ENCODE results near the gene TNFRSF25.

- TF ChIP-seq CEBPB (IDR thresholded peaks at IDR 0.05; ENCODE audit: borderline replicate concordance in 1 of 2, low read depth in 2 of 2, low read length in 2 of 2) (no peak), POLR2A (IDR thresholded peaks at IDR 0.05; ENCODE audit: low read depth, low read length) (no peak), CTCF (IDR thresholded peaks at IDR 0.05 in 2 of 3, conservative IDR thresholded peaks at IDR 0.05 in 1 of 3; ENCODE audit: control insufficient read depth in 2 of 3, extremely low read depth in 1 of 3, insufficient read depth in 1 of 3, low read depth in 3 of 3, low read length in 3 of 3) (no peak), MEF2A (IDR thresholded peaks at IDR 0.05; ENCODE audit: insufficient read depth, low read depth, low read length) (no peak), NFIC (IDR thresholded peaks at IDR 0.05; ENCODE audit: low read depth, low read length) (no peak), USF2 (IDR thresholded peaks at IDR 0.05; ENCODE audit: borderline replicate concordance, low read depth, low read length) (no peak), ZNF384 (IDR thresholded peaks at IDR 0.05; ENCODE audit: borderline replicate concordance, low read depth, low read length) (no peak), NR2C1 (IDR thresholded peaks at IDR 0.05) (no peak), SRF (IDR thresholded peaks at IDR 0.05; ENCODE audit: low read depth in 2 of 2, low read length in 2 of 2) (no peak), CHD4 (IDR thresholded peaks at IDR 0.05) (no peak), BHLHE40 (IDR thresholded peaks at IDR 0.05; ENCODE audit: borderline replicate concordance in 1 of 2, low read depth in 2 of 2, low read length in 1 of 2) (no peak), JUNB (IDR thresholded peaks at IDR 0.05) (no peak), EZH2 (IDR thresholded peaks at IDR 0.05; ENCODE audit: borderline replicate concordance, control insufficient read depth, low read depth, low read length) (no peak)
- TF ChIP-seq, protein P1, sequence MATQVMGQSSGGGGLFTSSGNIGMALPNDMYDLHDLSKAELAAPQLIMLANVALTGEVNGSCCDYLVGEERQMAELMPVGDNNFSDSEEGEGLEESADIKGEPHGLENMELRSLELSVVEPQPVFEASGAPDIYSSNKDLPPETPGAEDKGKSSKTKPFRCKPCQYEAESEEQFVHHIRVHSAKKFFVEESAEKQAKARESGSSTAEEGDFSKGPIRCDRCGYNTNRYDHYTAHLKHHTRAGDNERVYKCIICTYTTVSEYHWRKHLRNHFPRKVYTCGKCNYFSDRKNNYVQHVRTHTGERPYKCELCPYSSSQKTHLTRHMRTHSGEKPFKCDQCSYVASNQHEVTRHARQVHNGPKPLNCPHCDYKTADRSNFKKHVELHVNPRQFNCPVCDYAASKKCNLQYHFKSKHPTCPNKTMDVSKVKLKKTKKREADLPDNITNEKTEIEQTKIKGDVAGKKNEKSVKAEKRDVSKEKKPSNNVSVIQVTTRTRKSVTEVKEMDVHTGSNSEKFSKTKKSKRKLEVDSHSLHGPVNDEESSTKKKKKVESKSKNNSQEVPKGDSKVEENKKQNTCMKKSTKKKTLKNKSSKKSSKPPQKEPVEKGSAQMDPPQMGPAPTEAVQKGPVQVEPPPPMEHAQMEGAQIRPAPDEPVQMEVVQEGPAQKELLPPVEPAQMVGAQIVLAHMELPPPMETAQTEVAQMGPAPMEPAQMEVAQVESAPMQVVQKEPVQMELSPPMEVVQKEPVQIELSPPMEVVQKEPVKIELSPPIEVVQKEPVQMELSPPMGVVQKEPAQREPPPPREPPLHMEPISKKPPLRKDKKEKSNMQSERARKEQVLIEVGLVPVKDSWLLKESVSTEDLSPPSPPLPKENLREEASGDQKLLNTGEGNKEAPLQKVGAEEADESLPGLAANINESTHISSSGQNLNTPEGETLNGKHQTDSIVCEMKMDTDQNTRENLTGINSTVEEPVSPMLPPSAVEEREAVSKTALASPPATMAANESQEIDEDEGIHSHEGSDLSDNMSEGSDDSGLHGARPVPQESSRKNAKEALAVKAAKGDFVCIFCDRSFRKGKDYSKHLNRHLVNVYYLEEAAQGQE (IDR thresholded peaks at IDR 0.05; ENCODE audit: low read depth, low read length): no peak
These were observed 5.4 kb upstream of the TNFRSF25 start for GRCh38 chr1:6471086-6471969.
